Adrenal gland (tissue), 5 donors: ENCODE measurements around the gene DSG2.

Source experiments
- CTCF ChIP-seq, 6 experiments: fragments of 450-650 bp in 4 of 6; fragments of 200-600 bp in 2 of 6; sonication (generic) in 1 of 6; IDR thresholded peaks; 1 replicate in 5 of 6; 2 replicates in 1 of 6; pipeline versions ENCODE4 v1.5.1 to v1.8.0; 2016 to 2021; ENCODE audit warnings: antibody characterized with exemption in 6 of 6, mild to moderate bottlenecking in 2 of 6, moderate library complexity in 1 of 6
- POLR2A ChIP-seq, 2 donors: fragments of 450-650 bp; IDR thresholded peaks; one replicate each; pipeline ENCODE4 v1.6.1; 2017; ENCODE audit warnings: antibody characterized with exemption in 2 of 2, mild to moderate bottlenecking in 2 of 2, moderate library complexity in 1 of 2
- donor health status: DM: no; HTN: no; CAD: no.

GRCh38 chr18:31590570-31590969, 92.6 kb downstream of the DSG2 start:
- TF ChIP-seq CTCF (IDR thresholded peaks at IDR 0.05): no peak
- TF ChIP-seq POLR2A (IDR thresholded peaks at IDR 0.05): no peak
